CD4-positive, alpha-beta T cell treated with Interleukin-17A for 4 hours (primary cell): Measurements from ENCODE around the gene LEMD3.

ENCODE experiments used
- DNase-seq: peaks from one replicate; pipeline ENCODE4 v3.0.0-alpha.2; 2020; ENCODE audit warnings: mixed read lengths

Gene LEMD3

DNA sequence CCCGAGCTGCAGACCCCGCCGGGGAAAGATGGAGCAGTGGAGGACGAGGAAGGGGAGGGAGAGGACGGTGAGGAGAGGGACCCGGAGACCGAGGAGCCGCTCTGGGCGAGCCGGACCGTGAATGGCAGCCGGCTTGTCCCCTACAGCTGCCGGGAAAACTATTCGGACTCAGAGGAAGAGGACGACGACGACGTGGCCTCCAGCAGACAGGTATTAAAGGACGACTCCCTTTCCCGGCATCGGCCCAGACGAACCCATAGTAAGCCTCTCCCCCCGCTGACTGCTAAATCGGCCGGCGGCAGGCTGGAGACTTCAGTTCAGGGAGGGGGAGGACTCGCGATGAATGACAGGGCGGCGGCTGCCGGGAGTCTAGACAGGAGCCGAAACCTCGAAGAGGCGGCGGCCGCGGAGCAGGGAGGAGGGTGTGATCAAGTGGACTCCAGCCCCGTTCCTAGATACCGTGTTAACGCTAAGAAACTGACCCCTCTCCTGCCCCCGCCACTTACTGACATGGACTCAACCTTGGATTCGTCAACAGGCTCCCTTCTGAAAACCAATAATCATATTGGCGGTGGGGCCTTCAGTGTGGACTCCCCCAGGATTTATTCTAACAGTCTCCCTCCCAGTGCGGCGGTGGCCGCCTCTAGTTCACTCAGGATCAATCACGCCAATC is 962 bp downstream of the LEMD3 start:
- DNase-seq = peak; percentile 72

DNA sequence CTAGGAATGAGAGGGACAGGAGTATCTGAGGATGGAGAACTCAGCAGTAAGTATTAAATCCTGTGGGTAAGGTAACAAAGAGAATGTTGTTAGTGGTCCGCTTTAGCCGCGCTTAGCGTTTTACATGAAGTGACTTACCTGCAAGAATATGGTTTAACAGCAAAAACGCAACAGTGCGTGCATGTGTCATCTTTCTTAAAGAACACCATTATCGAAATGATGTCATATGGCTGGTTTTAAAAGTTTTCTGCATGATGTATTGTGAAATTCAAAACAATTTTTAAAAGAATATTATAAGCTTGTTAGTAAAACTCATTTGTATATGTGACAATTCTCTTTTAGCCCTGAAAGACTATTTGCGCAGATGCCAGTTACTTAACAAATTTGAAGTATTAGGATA is 1.7 kb downstream of the LEMD3 start:
- DNase-seq = no peak

DNA sequence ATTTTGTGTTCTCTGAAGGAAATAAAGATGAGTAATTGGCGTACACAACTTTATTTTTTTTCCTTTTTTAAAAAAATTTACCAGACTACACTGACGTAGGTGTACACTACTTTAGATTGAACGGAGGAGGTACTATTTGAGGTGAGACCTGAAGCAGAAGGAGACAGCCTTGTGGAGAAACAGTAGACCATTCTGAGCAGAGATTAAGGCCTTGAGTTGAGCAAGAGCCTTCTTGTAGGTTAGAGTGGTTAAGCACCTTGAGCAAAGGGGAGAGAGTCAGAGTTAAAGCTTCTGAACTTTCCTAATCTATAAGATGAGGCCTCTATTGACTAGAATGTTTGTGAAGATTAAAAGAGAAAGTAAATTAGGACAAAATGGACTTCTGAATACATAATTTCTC is 2.5 kb downstream of the LEMD3 start:
- DNase-seq = no peak

DNA sequence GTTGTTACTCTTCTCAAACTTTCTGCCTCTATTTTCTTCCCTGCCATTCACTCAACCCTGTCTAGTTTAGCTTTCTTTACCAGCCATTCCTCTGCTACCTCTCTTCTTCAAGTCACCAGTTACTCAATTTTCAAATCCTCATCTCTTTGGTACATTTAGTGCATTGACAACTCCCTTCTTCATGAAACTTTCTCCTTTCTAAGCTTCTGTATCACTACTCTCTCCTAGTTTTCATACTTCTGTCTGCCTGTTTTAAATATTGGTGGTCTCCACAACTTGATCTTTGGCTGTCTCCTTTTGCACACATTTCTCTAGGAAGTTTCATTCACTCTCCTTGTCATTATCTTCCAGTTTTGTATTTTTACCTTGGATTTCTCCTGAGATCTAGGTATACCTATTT is 6.0 kb downstream of the LEMD3 start:
- DNase-seq = no peak

DNA sequence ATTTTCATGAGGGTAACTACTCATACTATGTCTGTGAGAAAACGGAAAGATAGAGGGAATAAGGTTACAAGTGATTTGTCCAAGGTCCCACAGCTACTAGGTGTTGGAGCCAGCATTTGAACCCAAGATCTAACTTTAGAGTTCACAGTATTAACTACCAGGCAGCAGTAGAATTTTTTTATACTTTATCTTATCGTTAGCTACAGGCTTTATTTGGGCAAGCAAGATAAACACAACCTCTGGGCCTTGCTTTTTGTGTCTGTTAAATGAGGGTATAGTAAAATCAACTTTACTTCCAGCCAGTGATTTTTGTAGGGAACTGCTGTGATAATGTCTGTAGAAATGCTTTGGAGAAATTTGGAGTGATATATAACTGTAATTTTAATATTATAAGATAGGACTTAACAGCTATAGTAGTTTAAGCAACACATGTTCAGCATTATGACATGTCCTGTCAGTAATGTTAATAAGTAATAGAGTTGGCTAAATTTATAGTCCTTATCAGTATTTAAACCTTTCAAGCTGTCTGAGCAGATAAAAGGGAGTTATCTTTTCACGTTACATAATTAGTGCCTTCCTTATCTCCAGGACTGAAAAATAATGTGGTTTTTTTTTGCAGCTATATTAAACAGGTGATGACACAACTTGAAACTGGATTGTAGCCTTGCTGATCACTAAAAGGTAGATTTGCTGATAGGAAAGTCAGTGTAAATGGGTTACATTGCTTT is 12.8 kb downstream of the LEMD3 start:
- no peak for DNase-seq

DNA sequence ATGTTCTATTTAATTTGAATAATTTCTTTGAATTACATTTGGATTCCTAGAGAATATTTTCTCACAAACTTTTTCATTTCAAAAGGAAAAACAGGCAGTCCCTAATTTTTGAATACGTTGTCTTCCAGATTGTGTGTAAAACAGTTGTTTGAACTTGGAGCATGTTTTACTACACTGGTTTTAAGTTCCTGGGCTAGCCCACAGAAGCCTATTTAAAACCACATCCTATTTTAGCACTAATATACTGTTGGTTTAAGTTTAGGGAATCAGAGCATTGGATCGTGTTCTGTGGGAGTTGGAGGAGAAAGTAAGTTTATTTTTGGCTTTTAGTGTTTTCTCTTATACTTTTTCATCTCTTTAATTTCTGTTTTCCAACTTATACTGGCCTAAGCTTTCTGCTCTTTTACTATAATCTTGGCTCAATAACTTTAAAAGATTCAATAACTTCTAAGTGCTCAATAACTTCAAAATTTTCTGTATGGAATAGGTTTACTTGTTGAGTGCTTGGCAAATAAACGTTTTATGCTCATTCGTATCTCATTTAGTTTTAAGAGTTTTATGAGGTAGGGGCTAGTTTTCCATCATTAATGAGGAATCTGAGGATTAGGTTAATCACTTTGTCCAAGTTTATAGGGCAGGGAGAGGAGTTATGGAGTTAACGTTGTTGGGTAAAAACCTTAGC is 14.9 kb downstream of the LEMD3 start:
- no peak for DNase-seq

DNA sequence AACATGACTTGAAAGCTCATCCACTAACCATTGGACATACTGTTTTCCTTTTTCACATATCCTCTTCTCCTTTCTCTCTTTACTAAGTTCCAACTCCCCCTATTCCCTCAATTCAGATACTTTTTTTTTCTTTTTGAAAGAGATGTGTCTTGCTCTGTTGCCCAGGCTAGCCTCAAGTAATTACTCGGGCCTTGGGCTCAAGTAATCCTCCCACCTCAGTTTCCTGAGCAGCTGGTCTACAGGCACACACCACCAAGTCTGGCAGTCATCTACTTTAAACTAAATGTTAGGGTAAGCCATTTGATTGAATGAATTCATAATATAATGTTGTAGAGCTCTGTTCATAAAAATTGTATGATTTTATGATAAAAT is 15.5 kb downstream of the LEMD3 start:
- no peak for DNase-seq

DNA sequence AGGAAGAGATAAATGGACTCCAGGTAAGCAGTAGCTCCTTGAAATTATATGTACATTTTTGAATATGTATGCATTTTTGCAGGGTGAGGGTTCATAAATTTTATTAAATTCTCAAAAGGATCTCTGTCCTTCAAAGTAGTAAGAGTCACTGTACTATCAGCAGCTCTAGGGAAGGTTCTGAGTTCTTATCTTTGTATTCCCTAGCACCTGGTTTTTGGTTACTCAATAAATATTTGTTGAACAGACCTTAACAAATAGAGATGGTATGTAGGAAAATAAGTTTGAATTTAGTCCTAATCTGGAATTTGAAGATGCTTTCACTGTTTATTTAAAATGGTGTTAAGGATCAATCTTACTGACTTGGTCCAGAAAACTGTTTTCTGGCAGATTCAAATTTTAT is 18.3 kb downstream of the LEMD3 start:
- no peak for DNase-seq

DNA sequence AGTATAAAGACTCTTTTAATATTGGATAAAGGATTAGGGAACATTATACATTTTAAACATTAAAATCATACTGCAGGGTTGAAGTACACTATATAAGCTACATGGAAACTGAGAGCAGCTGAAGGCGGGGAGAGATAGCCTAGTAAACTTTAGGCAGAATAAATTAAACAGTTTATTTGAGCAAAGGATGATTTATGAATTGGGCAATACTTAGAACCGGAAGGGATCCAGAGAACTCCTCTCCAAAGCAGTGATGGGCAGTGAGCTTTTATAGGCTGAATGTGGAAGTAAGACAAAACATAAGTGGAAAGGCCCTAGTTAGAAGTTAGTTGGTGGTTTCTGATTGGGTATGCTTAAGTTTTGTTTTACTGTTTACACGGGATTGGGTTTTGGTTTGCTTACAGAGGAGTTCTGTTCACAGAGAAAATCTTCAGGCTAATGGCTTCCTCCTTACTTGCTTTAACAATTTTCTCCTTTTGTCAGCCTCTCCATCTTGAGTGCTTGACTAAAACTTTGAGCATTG is 18.9 kb downstream of the LEMD3 start:
- no peak for DNase-seq

DNA sequence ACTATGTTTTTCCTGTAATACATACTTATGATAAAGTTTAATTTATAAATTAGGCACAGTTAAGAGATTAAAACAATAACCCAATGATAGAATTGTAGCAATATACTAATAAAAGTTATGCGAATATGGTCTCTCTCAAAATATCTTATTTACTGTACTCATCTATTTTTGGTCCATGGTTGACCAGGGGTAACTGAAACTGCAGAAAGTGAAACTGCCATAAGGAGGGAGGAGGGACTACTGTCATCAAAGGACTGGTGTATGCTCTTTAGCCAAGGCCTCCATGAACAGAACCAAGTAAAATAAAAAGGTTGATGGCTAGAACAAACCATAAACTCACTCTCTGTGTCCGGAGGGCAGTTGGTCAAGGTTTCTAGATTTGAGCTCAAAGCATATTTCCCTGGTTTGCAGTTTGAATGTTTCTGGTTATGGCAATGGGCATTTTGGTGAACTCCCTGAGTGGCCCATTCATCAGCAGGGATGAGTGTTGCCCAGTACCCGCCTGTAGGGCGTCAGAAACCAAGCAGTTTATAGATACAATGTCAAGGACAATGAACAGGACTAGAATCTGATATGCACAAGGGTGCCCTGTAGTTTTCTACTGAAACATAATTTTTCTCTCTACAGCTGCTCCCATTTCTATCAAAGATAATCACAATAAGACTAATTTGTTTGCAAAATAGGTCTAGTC is 19.8 kb downstream of the LEMD3 start:
- no peak for DNase-seq

DNA sequence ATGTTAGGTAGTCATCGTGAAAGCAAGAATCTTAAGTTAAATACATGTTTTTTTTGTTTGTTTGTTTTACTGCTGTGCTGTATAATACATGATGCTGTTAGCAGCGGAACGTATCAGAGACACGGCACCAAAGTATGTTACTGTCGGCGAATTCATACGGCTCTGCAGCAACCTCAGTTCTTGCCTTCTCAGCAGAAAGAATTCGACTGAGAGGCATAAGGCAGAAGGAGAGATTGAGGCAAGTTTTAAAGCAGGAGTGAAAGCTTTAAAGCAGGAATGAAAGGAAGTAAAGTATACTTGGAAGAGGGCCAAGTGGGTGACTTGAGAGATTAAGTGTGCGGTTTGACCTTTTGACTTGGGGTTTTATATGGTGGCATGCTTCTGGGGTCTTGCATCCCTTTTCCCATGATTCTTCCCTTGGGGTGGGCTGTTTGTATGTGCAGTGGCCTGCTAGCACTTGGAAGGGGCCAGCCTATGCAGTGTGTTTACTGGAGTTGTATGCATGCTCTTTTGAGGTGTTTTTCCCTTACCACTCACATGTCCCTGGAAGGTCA is 23.7 kb downstream of the LEMD3 start:
- DNase-seq = no peak

DNA sequence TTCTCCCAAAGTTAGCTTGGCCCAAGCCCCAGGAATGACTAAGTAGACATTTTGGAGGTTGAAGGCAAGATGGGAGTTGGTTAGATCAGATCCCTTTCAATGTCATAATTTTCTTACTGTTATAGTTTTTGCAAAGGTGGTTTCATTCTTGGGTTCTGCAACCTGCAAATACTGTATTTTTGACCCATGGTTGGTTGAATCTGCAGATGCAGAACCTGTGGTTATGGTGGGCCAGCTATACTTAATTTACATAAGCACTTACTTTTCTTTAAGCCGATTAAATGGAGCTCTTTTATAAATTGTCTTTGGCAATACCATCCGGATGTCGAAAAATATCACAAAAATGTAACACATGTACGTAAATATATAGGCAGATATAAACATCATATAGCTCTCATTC is 25.6 kb downstream of the LEMD3 start:
- DNase-seq = no peak

DNA sequence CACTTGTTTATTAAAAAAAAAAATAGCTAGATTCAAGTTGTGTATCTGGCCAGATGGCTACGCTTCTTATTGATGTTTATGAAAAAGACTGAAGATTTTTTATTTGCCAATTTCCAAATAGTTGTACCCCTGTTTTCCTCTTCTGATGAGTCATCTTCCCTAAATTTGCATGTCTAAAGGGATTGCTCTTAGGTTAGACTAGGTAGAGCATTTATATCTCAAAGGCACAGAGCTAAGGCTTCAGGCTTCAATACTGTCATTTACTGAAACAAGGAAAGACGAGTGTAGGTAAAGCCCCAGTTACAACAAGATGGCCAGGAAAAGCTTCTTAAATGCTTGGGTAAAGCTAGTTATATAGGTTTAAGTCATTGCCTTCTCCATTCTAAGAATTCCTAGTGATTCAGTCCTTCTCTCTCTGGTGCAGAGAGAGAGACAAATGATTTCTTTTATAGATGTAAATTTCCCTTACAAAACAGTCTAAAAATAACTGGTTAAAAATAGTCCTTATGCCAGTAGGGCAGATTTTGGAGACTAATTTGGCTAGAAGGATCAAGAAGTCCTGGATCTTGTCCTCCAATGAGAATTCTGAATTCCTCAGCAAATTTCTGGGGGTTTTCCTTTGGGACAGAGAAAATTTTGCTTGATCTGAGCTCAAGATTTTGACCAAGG is 26.1 kb downstream of the LEMD3 start:
- DNase-seq = no peak

DNA sequence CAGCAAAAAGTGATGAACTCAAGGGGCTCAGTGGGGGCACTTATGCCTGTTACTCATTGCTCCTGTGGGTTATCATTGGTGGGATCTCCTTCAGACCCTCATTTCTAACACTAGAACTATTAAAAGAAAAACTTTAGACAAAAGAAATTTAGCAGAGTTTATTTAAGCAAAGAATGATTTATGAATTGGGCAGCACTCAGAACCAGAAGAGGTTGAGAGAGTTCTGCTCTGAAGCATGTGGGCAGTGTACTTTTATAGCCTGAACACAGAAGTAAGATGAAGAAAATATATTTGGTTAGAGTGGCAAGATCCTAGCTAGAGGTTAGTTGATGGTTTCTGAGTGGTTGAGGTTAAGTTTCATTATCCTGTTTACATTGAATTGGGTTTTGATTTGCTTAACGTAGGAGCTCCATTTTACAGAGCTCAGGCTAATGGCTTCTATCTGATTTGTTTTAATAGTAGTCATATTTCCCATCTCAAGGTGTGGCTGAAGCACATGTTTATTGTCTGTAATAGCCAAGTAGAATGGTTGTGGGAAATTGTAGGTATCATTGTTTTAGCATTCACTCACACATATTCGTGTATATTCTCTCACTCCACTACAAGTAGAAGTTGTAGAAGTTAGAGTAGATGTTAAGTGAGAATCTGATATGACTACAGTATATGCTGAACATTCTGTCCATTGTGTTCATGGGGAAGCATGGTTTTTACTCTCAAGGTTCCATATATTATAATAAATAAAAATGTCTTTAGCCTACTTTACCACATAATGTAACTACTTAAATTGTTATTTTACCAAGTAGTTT is 27.6 kb downstream of the LEMD3 start:
- no peak for DNase-seq

DNA sequence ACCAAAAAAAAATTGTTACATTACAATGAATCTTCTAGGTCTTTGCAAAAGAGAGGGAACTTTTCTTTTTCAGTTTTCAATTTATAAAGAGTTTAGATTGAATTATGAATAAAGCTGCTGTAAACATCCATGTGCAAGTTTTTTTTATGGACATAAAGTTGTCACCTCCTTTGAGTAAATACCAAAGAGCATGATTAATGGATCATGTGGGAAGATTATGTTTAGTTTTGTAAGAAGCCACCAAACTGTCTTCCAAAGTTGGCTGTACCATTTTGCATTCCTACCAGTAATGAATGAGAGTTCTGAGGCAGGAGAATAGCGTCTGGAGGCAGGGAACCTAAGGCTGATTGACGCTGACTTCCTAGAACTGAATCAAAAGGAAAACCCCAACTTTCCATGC is 30.2 kb downstream of the LEMD3 start:
- no peak for DNase-seq

DNA sequence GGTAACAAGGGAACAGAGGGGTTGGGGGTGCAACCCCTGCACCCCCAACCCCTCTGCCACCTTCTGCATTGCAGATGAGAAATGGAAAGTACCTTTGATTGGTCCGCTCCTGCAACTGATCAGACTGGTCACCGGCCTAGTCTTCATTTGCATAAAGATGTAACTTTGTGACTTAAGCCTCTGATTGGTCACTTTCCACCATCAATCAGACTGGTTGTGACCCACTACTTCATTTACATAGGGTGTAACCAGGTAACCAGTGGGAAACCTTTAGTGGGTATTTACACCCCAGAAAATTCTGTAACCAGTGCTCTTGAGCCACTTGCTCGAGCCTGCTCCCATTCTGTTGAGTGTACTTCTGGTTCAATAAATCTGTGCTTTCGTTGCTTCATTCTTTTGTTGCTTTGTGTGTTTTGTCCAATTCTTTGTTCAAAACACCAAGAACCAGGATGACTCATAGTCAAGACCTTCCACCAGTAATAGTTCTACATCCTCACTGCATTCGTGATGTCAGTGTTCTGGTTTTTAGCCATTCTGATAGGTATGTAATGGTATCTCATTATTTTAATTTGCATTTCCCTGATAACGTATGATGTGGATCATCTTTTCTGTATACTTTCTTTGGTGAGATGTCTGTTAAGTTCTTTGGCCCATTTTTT is 30.8 kb downstream of the LEMD3 start:
- no peak for DNase-seq

DNA sequence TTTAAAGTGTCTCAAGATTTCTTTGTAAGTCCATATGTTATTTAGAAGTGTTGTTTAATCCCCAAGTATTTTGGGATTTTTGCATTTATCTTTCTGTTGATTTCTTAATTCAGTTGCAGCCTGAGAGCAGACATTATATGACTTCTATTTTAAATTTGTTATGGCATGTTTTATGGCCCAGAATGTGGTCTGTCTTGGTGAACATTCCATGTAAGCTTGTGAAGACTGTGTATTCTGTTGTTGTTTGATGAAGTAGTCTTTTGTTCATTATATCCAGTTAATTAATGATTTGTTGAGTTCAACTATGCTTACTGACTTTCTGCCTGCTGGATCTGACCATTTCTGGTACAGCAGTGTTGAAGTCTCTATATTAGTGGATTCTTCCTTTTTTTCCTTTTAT is 34.0 kb downstream of the LEMD3 start:
- no peak for DNase-seq

DNA sequence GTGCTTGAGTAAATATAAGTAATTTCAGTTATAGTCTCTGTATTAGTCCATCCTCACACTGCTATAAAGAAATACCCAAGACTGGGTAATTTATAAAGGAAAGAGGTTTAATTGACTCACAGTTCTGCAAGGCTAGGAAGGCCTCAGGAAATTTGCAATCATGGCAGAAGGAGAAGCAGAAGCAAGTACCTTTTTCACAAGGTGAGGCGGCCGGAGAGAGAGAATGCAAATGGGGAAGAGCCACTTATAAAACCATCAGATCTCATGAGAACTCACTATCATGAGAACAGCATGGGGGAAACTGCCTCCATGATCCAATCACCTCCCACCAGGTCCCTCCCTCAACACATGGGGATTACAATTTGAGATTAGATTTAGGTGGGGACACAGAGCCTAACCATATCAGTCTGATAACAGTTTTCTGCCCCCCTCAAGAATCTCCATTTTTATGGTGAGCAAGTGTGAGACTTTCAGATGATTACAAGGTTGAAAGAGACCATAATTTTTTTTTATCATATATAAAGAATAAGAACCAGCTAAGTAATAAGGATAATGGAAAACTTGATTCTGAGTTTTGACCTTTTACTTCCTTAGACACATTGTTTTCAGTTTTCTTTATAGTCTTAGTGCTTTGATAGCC is 35.6 kb downstream of the LEMD3 start:
- no peak for DNase-seq

DNA sequence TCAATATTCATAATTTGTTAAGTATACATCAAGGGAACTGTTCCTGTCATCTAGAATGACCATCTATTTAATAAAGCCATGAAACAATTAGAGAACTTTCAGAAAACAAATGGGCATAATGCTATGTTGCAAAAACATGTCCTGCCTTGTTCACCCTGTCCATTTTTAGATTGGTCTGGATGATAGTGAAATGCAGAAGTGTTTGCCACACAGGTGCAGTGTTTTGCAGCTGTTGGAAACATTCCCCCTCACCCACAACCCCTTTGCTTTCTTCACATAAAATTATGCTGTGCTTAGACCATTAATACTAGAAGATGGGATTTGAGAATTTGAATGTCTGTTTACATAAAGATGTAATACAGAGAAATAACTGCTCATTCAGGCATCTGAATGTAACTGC is 36.5 kb downstream of the LEMD3 start:
- no peak for DNase-seq

DNA sequence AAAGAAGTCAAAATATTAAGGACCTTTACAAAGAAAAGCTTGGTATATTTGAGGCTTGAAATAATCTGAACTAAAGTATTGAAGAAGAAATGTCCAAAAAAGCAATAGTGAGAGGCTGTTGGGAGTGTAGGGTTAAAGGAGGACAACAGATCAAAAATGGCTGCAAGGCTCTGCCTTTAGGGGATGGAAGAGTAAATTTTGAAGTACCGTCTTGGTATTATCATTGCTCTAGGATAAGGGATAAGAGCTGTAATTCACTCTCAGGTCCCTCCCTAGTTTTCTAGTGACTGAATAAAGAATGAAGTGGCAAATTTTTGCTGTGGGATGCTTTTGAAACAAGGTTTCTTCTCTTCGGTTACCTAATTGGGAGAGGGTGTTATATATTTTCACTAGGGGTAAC is 38.7 kb downstream of the LEMD3 start:
- DNase-seq = no peak
